HG02852 (cell line): ENCODE measurements around the gene SLC22A17.

Experiments
- ATAC-seq: cut with Tn5 transposase; IDR thresholded peaks from one replicate; pipeline ENCODE4 v1.9.1; 2021; ENCODE audit warnings: mild to moderate bottlenecking, moderate library complexity; ENCODE audit not compliant: unreplicated experiment

The SLC22A17 gene

GRCh38 chr14:23364164-23365035 is 11.7 kb upstream of the SLC22A17 start:
- no peak for ATAC-seq

- ATAC-seq, result no peak
Observed at GRCh38 chr14:23362200-23362599, 9.5 kb upstream of the SLC22A17 start.

GRCh38 chr14:23361763-23362162 is 9.1 kb upstream of the SLC22A17 start:
- no peak for ATAC-seq

- peak; percentile 69 for ATAC-seq
Observed at GRCh38 chr14:23361320-23361719, 8.6 kb upstream of the SLC22A17 start.

- ATAC-seq, result no peak
Observed at GRCh38 chr14:23360496-23360895, 7.8 kb upstream of the SLC22A17 start.

- ATAC-seq, result no peak
Observed at GRCh38 chr14:23359722-23360447, 7.2 kb upstream of the SLC22A17 start.

- ATAC-seq, result no peak
Observed at GRCh38 chr14:23359167-23359626, 6.5 kb upstream of the SLC22A17 start.

- ATAC-seq, result no peak
Observed at GRCh38 chr14:23358553-23359166, 6.0 kb upstream of the SLC22A17 start.

GRCh38 chr14:23358042-23358441 is 5.4 kb upstream of the SLC22A17 start:
- ATAC-seq, result no peak

GRCh38 chr14:23357261-23357660 is 4.6 kb upstream of the SLC22A17 start:
- no peak for ATAC-seq

- no peak for ATAC-seq
Observed at GRCh38 chr14:23356662-23357061, 4.0 kb upstream of the SLC22A17 start.

- no peak for ATAC-seq
Observed at GRCh38 chr14:23355871-23356435, 3.3 kb upstream of the SLC22A17 start.

- no peak for ATAC-seq
Observed at GRCh38 chr14:23354990-23355389, 2.3 kb upstream of the SLC22A17 start.

- ATAC-seq, result no peak
Observed at GRCh38 chr14:23353433-23353780, 720 bp upstream of the SLC22A17 start.

GRCh38 chr14:23351681-23352505 is 794 bp downstream of the SLC22A17 start:
- no peak for ATAC-seq

GRCh38 chr14:23349156-23349845 is 3.4 kb downstream of the SLC22A17 start:
- ATAC-seq, result no peak

GRCh38 chr14:23348297-23348655 is 4.4 kb downstream of the SLC22A17 start:
- ATAC-seq, result no peak

- no peak for ATAC-seq
Observed at GRCh38 chr14:23347406-23348296, 5.0 kb downstream of the SLC22A17 start.
